ENCODE data around the gene ACADVL. TPM values are rescaled to one million over a fixed set of nuclear protein-coding genes. Genes with fewer than 3 reads are reported as not detected.
A peak's percentile ranks its signal among the peaks of the same experiment; 100 is the strongest.

ACADVL gene
- total and polyA plus RNA-seq, 4 donors: 185 to 1,301 (median 1,109) TPM

GRCh38 chr17:7215652-7216180, 4.0 kb upstream of the ACADVL start (continued):
- no peak for TF ChIP-seq REST (IDR thresholded peaks at IDR 0.05)
- no peak for TF ChIP-seq RXRA (IDR thresholded peaks at IDR 0.05)
- no peak for TF ChIP-seq MAX (IDR thresholded peaks at IDR 0.05)

DNA sequence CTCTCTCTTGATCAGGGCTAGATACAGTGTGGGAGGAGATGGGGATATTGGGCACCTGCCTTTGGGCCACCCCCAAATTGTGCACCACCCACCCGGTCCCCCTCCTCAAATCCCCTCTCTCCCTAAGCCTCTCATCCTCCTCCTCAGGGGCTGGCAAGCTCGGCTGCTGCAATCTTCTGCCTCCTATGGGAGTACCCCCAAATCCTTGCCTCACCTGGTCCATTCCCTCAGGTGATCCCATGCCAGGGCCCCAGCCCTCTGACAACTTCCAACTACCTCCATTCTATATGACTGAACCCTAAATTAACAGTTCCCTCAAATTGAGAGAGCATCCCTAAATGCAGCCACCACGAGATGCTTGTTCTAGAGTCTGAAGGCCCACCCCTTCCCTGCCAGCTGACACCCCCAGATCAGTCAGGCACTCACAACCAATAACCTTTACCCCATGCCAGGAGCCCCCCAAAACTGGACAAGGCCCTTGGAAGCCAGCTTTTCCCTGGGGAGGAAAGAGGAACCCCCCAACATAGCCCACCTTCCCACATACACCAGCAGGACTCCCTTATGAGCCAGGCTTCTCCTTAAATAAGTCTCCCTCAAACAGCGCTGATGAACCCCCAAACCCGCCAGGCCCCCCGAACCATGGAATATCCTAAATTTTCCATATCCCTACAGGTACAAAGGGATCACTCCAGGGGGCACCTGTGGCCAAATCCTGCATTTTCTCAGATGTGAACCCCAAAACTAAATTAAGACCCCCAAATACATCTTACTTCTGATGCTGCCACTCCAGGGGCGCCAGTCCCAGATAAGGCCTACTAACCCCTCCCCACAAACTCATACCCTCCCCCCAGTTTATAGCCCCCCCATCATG, 3.3 kb upstream of the ACADVL start:
- Histone ChIP-seq H3K9ac (ENCODE audit: low read depth in 1 of 2, low read length in 2 of 2) (no peak overlapping the region), H3K27ac (ENCODE audit: low read depth in 1 of 2, low read length in 2 of 2) (no peak overlapping the region), H3K4me3 (ENCODE audit: low read depth in 1 of 3, low read length in 3 of 3) (peak overlapping the region in 1 of 3 donors; percentile 33), H3K4me1 (ENCODE audit: control insufficient read depth in 4 of 4, insufficient read depth in 4 of 4, low read length in 3 of 4) (peaks cover 11 to 42% (median 32%) of the 10 kb centered on the region in 4 donors), H3K27me3 (ENCODE audit: control insufficient read depth in 4 of 4, insufficient read depth in 4 of 4, low read length in 3 of 4) (no peaks in the 10 kb centered on the region), H3K36me3 (ENCODE audit: control insufficient read depth in 4 of 4, insufficient read depth in 3 of 4, low read depth in 1 of 4, low read length in 3 of 4) (peaks cover 0 to 6% (median 2%) of the 10 kb centered on the region in 4 donors), H3K9me3 (ENCODE audit: control insufficient read depth in 4 of 4, low read length in 3 of 4) (no peaks in the 10 kb centered on the region)
- TF ChIP-seq YY1 (IDR thresholded peaks at IDR 0.05) (no peak), TAF1 (conservative IDR thresholded peaks at IDR 0.05) (no peak), NR2F2 (IDR thresholded peaks at IDR 0.05) (no peak), JUND (IDR thresholded peaks at IDR 0.05) (no peak), RXRA (IDR thresholded peaks at IDR 0.05) (no peak), REST (IDR thresholded peaks at IDR 0.05) (no peak), SP1 (IDR thresholded peaks at IDR 0.05) (no peak), ATF3 (IDR thresholded peaks at IDR 0.05) (no peak), FOXA2 (IDR thresholded peaks at IDR 0.05) (no peak), HNF4G (IDR thresholded peaks at IDR 0.05) (no peak), FOXA1 (IDR thresholded peaks at IDR 0.05) (no peak)
- WGBS: 40% methylated on average over 7 of the region's 7 CpGs
- DNase-seq (ENCODE audit: low spot score): no peak

Data from liver (tissue), 9 donors.